Motor neuron (in vitro differentiated cells): Measurements from ENCODE around the gene UBE2E2. TPM values are rescaled to one million over a fixed set of nuclear protein-coding genes. Genes with fewer than 3 reads are reported as not detected.

Source experiments
- ATAC-seq, 8 experiments: fragments of 200-7000 bp; cut with Tn5 transposase; replicated peaks in 6 of 8; 2 replicates each; pipeline ENCODE4 v1.8.0; 2021; ENCODE audit warnings: mild to moderate bottlenecking in 8 of 8, moderate library complexity in 8 of 8
- H3K27ac ChIP-seq, 2 donors: fragments of 250-450 bp; sonication (Bioruptor Pico); 2 replicates each; pipeline ENCODE4 v1.9.0; 2021; ENCODE audit warnings: antibody characterized with exemption in 2 of 2, mild to moderate bottlenecking in 2 of 2, moderate library complexity in 1 of 2
- H3K4me1 ChIP-seq, 2 donors: fragments of 250-450 bp; sonication (Bioruptor Pico); replicated peaks in 1 of 2; 2 replicates each; pipeline ENCODE4 v1.6.1; 2021; ENCODE audit warnings: antibody characterized with exemption in 2 of 2, mild to moderate bottlenecking in 2 of 2, moderate library complexity in 1 of 2
- H3K4me3 ChIP-seq, 5 donors: fragments of 250-450 bp; sonication (Bioruptor Pico); 2 replicates each; pipeline ENCODE4 v1.9.0; 2021; ENCODE audit warnings: antibody characterized with exemption in 5 of 5, mild to moderate bottlenecking in 5 of 5, moderate library complexity in 4 of 5
- WGBS, 10 experiments: fragments of 450-650 bp; shearing (Covaris generic); methylation state at CpG; one replicate each; pipeline ENCODE4 v1.0.0; 2022; 5-methylcytosine and 5-hydroxymethylcytosine counted together
- in situ Hi-C, 9 experiments: fragments of 400-800 bp; cut with MboI; loops; one replicate each; pipeline ENCODE4 v1.15.0; 2021; ENCODE audit warnings: low sequenced_read_pairs in 9 of 9, low pct_unique_long_range_greater_than_20kb in 2 of 9; ENCODE audit not compliant: unreplicated experiment in 9 of 9
- total RNA-seq, 8 experiments: library from RNA; unstranded; fragments of 300-600 nt; gene quantifications; 2 replicates each; pipeline versions ENCODE4 v1.2.3 to v1.2.4, GENCODE V29; 2022

Gene UBE2E2
- total RNA-seq, 8 experiments from 2014 or later: 21.8 to 56.8 (median 46.5) TPM

DNA sequence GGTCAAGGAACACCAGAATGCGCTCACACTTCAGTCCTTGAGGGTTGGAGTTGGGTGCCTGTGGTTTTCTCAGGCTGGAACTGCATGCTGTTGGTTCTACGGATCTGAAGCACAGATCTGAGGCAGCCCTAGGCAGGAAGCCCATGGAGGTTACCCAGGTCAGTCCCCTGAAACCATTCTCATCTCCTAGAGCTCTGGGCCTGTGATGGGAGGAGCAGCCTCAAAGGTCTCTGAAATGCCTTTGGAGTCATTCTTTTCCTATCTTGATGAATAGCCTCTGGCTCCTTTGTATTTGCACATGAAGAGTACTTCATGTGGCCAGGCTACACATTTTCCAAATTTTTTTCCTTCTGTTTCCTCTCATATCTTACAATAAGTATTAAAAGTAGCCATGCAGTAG, 423.3 kb downstream of the UBE2E2 start:
- 57 to 100% (median 76%) methylated on average over 1 to 2 of the region's 2 CpGs; no CpG with 5 or more reads in 5 of the 10 experiments for WGBS, 10 experiments
- Histone ChIP-seq H3K27ac (no peak overlapping the region), H3K4me3 (no peak overlapping the region), H3K4me1 (no peaks in the 10 kb centered on the region)
- in situ Hi-C loops: no loop called here
- ATAC-seq: no peak

- in situ Hi-C loops: no loop called here
- no peak overlapping the region for H3K4me3 ChIP-seq
- ATAC-seq: peak in 1 of 8 experiments; percentile 54
These were observed 426.2 kb downstream of the UBE2E2 start for GRCh38 chr3:23629181-23629894.

DNA sequence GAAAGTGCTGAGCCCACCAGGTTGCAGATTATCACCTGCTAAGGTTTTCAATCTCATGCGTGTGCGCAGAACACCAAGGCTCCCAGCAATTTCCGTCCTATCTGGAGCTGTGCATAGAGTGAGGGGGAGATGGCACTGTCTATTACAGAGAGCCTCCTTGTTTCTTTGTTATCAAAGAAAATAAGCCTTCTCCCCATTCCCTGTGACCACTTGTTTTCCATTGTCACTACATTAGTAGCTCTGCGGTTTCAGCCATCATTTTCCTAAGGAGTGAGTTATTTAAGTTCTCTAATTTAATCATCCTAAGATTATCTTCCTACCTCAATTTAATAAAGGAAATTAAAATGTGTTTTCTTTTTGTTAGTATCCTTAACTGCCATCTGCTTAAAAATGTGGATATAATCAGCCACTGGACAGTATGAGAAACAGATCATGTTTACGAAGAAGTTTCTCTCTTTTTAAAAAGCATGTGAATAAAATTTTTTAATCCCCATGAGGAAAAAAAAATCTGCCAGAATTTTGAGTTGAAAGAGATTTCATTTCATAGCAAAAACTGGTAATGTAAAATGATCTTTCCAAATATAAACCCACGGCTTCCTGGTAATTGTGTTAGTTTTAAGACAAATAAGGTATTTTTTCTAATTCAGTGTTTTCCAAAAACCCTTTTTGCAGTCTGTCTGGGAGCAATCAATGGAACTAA, 430.3 kb downstream of the UBE2E2 start:
- Histone ChIP-seq H3K4me1 (no peaks in the 10 kb centered on the region), H3K4me3 (no peak overlapping the region), H3K27ac (no peak overlapping the region)
- in situ Hi-C loops: no loop called here
- 18 to 100% (median 82%) methylated on average over 1 to 6 of the region's 6 CpGs for WGBS, 10 experiments
- ATAC-seq: no peak

More at GRCh38 chr3:23629181-23629894, 426.2 kb downstream of the UBE2E2 start:
- Histone ChIP-seq H3K4me1 (no peaks in the 10 kb centered on the region), H3K27ac (no peak overlapping the region)
- 0 to 100% (median 86%) methylated on average over 1 to 5 of the region's 5 CpGs for WGBS, 10 experiments

- Histone ChIP-seq H3K27ac (no peak overlapping the region), H3K4me3 (no peak overlapping the region), H3K4me1 (peaks cover 0 to 2% of the 10 kb centered on the region in 2 donors)
- in situ Hi-C loops: no loop called here
- 91 to 100% (median 96%) methylated on average over 1 to 3 of the region's 3 CpGs for WGBS, 10 experiments
- ATAC-seq: no peak
These were observed 434.2 kb downstream of the UBE2E2 start for GRCh38 chr3:23637339-23637738.

- no peak for ATAC-seq
- WGBS, 10 experiments: 0 to 67% (median 10%) methylated on average over 1 of the region's 1 CpG
- H3K27ac ChIP-seq: no peak overlapping the region
- H3K4me1 ChIP-seq: peaks cover 12 to 13% of the 10 kb centered on the region in 2 donors
- in situ Hi-C loops: no loop called here
- H3K4me3 ChIP-seq: no peak overlapping the region
These were observed 437.5 kb downstream of the UBE2E2 start for GRCh38 chr3:23640471-23641146.
